OCI-LY1 (cell line): ENCODE measurements around the gene PDCL2.
A peak's percentile ranks its signal among the peaks of the same experiment; 100 is the strongest.

Source experiments
- H2AFZ ChIP-seq: fragments of 200-600 bp; sonication (generic), shearing (Covaris generic); 2 replicates; pipeline ENCODE4 v1.6.0; 2014; ENCODE audit warnings: antibody characterized with exemption, mild to moderate bottlenecking, low read length
- H3F3A ChIP-seq: fragments of 200-600 bp; sonication (generic), shearing (Covaris generic); 2 replicates; pipeline ENCODE4 v1.6.0; 2014; ENCODE audit warnings: mild to moderate bottlenecking, antibody characterized with exemption, low read length, moderate library complexity; ENCODE audit not compliant: insufficient read depth
- H3K27ac ChIP-seq: fragments of 200-600 bp; sonication (generic); 2 replicates; pipeline ENCODE4 v1.5.1; 2014; ENCODE audit warnings: low read length, mixed run types, mild to moderate bottlenecking, low read depth; ENCODE audit not compliant: poor library complexity, severe bottlenecking
- H3K27me3 ChIP-seq: fragments of 200-600 bp; sonication (generic); 2 replicates; pipeline ENCODE4 v1.6.0; 2014; ENCODE audit warnings: antibody characterized with exemption, mild to moderate bottlenecking, low read length, moderate library complexity; ENCODE audit not compliant: insufficient read depth
- H3K36me3 ChIP-seq: fragments of 200-600 bp; sonication (generic); 2 replicates; pipeline ENCODE4 v1.6.1; 2014; ENCODE audit warnings: mild to moderate bottlenecking, antibody characterized with exemption, low read length, moderate library complexity, mixed read lengths; ENCODE audit not compliant: insufficient read depth
- H3K4me1 ChIP-seq: fragments of 200-600 bp; sonication (generic); 2 replicates; pipeline ENCODE4 v1.5.1; 2014; ENCODE audit warnings: mild to moderate bottlenecking, low read length, moderate library complexity; ENCODE audit not compliant: insufficient read depth, severe bottlenecking
- H3K4me2 ChIP-seq: fragments of 200-600 bp; sonication (generic), shearing (Covaris generic); 2 replicates; pipeline ENCODE4 v1.6.1; 2014; ENCODE audit warnings: low read length
- H3K4me3 ChIP-seq: fragments of 200-600 bp; sonication (generic); 2 replicates; pipeline ENCODE4 v1.5.1; 2014; ENCODE audit warnings: low read length, low read depth, mild to moderate bottlenecking, mixed read lengths; ENCODE audit not compliant: poor library complexity, severe bottlenecking
- H3K79me2 ChIP-seq: fragments of 200-600 bp; shearing (Covaris generic); 2 replicates; pipeline ENCODE4 v1.6.1; 2016; ENCODE audit warnings: mixed run types, low read length, mixed read lengths; ENCODE audit not compliant: insufficient read depth
- H3K9ac ChIP-seq: fragments of 200-600 bp; sonication (generic), shearing (Covaris generic); 2 replicates; pipeline ENCODE4 v1.6.1; 2014; ENCODE audit warnings: mild to moderate bottlenecking, low read length, mixed read lengths
- H3K9me2 ChIP-seq: fragments of 200-600 bp; sonication (generic), shearing (Covaris generic); 2 replicates; pipeline ENCODE4 v1.6.1; 2014; ENCODE audit warnings: low read depth, mild to moderate bottlenecking, low read length, mixed read lengths
- H3K9me3 ChIP-seq: fragments of 200-600 bp; shearing (Covaris generic); 2 replicates; pipeline ENCODE4 v1.6.1; 2014; ENCODE audit warnings: low read length, mixed read lengths
- H4K20me1 ChIP-seq: fragments of 200-600 bp; sonication (generic), shearing (Covaris generic); 2 replicates; pipeline ENCODE4 v1.6.0; 2016; ENCODE audit warnings: mild to moderate bottlenecking, low read length; ENCODE audit not compliant: insufficient read depth
- CTCF ChIP-seq: fragments of 200-600 bp; sonication (generic), shearing (Covaris generic); IDR thresholded peaks from 2 replicates; pipeline ENCODE4 v1.5.1; 2017; ENCODE audit warnings: mild to moderate bottlenecking, antibody characterized with exemption, low read length, moderate library complexity, mixed read lengths
- EZH2 ChIP-seq: fragments of 200-600 bp; sonication (generic), shearing (Covaris generic); IDR thresholded peaks from 2 replicates; pipeline ENCODE4 v1.8.0; 2017; ENCODE audit warnings: borderline replicate concordance, mixed run types, mild to moderate bottlenecking, antibody characterized with exemption, low read length, moderate library complexity, mixed read lengths

The PDCL2 gene

GRCh38 chr4:55545151-55545550 is 46.9 kb downstream of the PDCL2 start:
- Histone ChIP-seq H4K20me1 (no peaks in the 10 kb centered on the region), H3K27me3 (0 out of 2 replicates have a peak, but pooled peaks cover 4% of the 10 kb centered on the region), H3K27ac (no peak overlapping the region), H3K9me2 (no peaks in the 10 kb centered on the region), H3K4me2 (peak overlapping the region; percentile 86), H2AFZ (no peak overlapping the region), H3K79me2 (no peaks in the 10 kb centered on the region), H3K9me3 (no peaks in the 10 kb centered on the region), H3K4me3 (peak overlapping the region; percentile 74), H3K9ac (peak overlapping the region; percentile 82; the same call in 1 of the 2 replicates), H3K36me3 (no peaks in the 10 kb centered on the region), H3F3A (no peaks in the 10 kb centered on the region), H3K4me1 (peaks cover 16% of the 10 kb centered on the region)
- TF ChIP-seq CTCF (no peak), EZH2 (no peak)

GRCh38 chr4:55543858-55544257 is 48.2 kb downstream of the PDCL2 start:
- H3K27ac ChIP-seq = no peak overlapping the region
- H3K9me2 ChIP-seq = no peaks in the 10 kb centered on the region
- 0 out of 2 replicates have a peak, but pooled peaks cover 4% of the 10 kb centered on the region for H3K27me3 ChIP-seq
- H3K4me2 ChIP-seq = no peak overlapping the region
- H3K9ac ChIP-seq = no peak overlapping the region
- H4K20me1 ChIP-seq = no peaks in the 10 kb centered on the region
- no peaks in the 10 kb centered on the region for H3K9me3 ChIP-seq
- H3K79me2 ChIP-seq = no peaks in the 10 kb centered on the region
- H3K4me1 ChIP-seq = peaks cover 16% of the 10 kb centered on the region
- no peaks in the 10 kb centered on the region for H3F3A ChIP-seq
- H2AFZ ChIP-seq = no peak overlapping the region
- H3K4me3 ChIP-seq = no peak overlapping the region
- TF ChIP-seq EZH2 = no peak
- TF ChIP-seq CTCF = peak; percentile 14; the same call in 1 of the 2 replicates
- H3K36me3 ChIP-seq = no peaks in the 10 kb centered on the region

GRCh38 chr4:55540271-55540670 is 51.8 kb downstream of the PDCL2 start:
- H3K9me2 ChIP-seq = no peaks in the 10 kb centered on the region
- no peak overlapping the region for H2AFZ ChIP-seq
- H3K36me3 ChIP-seq = no peaks in the 10 kb centered on the region
- H3K9me3 ChIP-seq = no peaks in the 10 kb centered on the region
- H3K4me1 ChIP-seq = peaks cover 3% of the 10 kb centered on the region
- H3K27me3 ChIP-seq = no peaks in the 10 kb centered on the region
- H3K9ac ChIP-seq = no peak overlapping the region
- H3K4me3 ChIP-seq = no peak overlapping the region
- TF ChIP-seq CTCF (no peak), EZH2 (no peak)
- H3K79me2 ChIP-seq = no peaks in the 10 kb centered on the region
- H3F3A ChIP-seq = no peaks in the 10 kb centered on the region
- H4K20me1 ChIP-seq = no peaks in the 10 kb centered on the region
- no peak overlapping the region for H3K27ac ChIP-seq
- H3K4me2 ChIP-seq = no peak overlapping the region
